Raji (cell line): Measurements from ENCODE around the gene PTPRA.

Experiments used
- POLR2A ChIP-seq: IDR thresholded peaks from 2 replicates; pipeline ENCODE4 v1.6.1; 2011; ENCODE audit warnings: low read depth, low read length, control low read depth; ENCODE audit not compliant: insufficient read depth

Gene PTPRA

DNA sequence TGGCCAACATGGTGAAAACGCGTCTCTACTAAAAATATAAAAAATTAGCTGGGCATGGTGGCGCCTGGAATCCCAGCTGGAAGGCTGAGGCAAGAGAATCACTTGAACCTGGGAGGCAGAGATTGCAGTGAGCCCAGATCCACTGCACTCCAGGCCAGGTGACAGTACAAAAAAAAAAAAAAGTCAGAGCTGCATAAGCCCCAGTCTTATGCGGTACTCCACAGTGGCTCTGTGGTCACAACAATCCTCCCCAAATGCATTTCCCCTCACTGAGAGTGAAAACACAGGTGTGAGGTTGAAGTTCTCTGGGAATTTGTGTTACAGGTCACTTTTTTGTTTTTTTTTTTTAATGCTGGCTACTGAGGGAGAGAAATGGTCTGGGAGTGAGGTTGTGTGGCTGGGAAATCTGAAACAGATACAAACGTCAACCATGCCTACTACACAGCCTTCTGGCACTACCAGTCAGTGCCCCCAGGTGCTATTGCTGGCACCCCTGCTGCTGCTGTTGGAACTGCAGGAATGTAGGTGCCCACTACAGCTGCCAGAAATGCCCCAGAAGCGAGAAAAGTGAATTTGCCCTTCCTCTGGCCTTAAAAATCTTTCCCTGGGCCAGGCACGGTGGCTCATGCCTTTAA, 178.2 kb downstream of the PTPRA start:
- TF ChIP-seq POLR2A, result no peak

DNA sequence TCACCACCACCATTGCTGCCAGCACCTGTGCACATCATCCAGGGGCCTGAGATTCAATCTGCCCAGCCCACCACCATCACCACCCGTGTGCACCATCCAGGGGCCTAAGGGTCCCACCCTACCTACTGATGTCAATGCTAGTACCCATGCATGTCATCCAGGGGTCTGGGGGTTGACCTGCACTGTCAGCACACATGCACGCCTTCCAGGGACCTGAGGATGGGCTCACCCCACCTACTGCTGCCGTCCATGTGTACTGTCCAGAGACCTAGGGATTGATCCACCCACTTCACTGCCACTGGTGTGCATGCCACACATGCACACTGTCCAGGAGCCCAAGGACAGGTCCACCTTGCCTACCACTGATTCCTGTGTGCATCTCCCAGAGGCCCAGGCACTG, 186.2 kb downstream of the PTPRA start:
- TF ChIP-seq POLR2A, result no peak

DNA sequence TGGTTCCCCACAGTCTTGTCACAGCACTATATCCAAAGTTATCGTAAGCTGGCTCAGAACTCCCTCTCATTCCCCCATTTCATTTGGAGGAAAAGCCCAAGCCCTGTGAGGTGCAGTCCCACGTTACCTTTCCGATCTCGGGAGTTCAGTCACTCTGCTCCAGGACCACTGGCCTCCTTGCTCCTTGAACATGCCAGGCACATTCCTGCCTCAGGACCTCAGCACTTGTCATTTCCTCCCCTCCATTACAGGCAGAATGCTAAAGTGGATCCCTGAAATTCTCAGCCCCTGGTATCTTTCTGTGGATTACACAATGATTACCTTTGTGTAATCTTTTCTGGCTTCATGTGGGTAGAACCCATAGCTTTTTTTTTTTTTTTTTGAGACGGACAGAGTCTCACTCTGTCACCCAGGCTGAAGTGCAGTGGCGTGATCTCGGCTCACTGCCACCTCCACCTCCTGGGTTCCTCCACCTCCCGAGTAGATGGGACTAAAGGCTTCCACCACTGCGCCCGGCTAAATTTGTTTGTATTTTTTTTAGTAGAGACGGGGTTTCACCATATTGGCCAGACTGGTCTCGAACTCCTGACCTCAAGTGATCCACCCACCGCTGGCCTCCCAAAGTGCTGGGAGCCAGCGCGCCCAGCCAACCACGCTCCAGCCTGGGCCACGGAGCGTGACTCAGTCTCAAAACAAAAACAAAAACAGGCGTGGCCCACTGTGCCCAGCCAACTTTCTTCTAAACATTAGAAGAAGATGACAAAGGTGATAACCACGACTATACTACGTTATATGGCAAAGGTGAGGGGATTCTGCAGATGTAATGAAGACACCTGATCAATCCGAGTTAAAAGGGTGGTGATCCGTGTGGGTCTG, 194.1 kb downstream of the PTPRA start:
- no peak for TF ChIP-seq POLR2A

DNA sequence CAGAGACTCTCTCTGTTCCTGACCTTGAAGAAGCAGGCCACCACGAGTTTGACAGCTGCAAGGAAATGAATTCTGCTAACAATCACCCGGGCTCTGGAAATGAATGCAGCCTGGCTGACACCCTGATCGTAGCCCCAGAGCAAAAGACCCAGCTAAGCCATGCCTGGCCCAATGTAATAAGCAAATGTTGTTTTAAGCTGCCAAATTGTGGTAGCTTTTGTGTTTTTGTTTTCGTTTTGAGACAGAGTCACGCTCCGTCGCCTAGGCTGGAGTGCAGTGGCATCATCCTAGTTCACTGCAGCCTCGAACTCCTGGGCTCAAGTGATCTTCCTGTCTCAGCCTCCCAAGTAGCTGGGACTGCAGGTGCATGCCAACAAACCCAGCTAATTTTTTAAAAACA, 194.8 kb downstream of the PTPRA start:
- no peak for TF ChIP-seq POLR2A

DNA sequence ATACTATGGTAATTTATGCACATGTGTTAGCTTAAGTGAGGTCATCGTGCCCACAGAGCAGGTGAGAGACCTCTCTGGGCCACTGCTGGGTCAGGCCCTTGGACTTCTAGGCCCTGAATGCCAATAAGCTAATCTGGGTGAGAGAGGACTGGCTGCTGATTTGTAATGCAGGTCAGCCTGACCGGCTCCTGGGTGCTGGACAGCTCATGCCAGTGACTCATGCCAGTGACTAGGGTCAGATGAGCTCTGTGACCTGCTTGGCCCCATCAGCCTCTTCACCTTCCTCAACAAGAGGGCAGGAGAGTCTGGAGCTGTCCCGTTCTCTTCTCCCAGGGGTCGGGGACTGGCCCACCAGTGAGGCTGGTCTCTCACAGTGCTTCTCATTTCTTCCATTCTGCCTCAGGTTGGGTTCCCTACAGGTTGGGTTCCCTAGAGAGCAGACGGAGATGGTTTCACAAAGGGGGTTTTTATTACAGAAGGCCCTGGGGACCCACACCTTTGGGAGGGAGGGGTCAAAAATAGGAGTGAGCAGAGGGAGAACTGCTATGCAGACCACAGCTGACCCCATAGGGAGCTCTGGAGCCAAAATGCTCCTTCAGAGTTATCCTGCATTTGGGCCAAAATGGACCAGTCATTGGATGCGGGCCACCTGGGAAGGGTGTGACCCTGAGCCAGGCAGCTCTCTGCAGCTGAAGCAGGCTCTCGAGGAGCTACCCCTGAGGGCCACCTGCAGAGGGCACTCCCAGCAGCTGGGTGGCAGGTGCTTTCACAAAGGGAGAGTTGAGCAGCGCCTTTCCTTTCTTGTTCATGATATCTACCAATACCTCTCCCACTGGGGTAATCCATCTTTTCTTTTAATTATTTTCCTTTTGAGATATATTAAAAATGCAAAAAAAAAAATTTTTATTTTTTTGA, 196.0 kb downstream of the PTPRA start:
- TF ChIP-seq POLR2A, result no peak

DNA sequence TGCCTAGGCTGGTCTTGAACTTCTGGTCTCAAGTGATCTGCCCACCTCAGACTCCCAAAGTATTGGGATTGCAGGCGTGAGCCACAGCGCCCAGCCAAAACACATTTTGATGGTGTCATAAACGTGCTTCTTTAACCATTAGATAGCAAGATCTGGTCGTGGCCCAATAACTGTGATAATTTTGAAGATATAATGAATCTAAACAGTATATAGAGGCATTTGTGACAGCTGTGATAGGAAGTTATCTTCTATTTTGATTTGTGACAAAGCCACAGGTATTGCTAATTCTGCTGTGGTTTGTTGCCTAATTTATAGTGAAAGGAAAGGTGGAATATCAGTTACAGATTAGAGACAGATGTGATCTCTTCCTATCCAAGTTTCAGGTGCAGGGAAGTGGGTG, 197.4 kb downstream of the PTPRA start:
- no peak for TF ChIP-seq POLR2A

DNA sequence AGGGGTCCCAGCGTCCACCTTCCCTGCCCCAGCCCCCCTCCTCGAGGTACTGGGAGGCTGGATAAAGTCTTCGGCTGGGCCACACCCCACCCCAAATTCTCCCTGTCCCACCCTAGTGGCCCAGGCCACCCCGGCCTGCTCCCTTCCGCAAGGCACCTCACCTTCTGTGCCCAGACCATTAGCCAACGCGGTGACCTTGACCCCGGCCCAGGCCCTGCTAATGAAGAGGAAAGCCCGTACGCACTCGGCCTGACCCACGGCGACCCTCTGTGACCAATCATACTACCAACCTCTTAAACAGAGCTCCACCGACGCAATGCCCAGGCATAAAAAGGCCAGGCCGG, 198.0 kb downstream of the PTPRA start:
- no peak for TF ChIP-seq POLR2A

DNA sequence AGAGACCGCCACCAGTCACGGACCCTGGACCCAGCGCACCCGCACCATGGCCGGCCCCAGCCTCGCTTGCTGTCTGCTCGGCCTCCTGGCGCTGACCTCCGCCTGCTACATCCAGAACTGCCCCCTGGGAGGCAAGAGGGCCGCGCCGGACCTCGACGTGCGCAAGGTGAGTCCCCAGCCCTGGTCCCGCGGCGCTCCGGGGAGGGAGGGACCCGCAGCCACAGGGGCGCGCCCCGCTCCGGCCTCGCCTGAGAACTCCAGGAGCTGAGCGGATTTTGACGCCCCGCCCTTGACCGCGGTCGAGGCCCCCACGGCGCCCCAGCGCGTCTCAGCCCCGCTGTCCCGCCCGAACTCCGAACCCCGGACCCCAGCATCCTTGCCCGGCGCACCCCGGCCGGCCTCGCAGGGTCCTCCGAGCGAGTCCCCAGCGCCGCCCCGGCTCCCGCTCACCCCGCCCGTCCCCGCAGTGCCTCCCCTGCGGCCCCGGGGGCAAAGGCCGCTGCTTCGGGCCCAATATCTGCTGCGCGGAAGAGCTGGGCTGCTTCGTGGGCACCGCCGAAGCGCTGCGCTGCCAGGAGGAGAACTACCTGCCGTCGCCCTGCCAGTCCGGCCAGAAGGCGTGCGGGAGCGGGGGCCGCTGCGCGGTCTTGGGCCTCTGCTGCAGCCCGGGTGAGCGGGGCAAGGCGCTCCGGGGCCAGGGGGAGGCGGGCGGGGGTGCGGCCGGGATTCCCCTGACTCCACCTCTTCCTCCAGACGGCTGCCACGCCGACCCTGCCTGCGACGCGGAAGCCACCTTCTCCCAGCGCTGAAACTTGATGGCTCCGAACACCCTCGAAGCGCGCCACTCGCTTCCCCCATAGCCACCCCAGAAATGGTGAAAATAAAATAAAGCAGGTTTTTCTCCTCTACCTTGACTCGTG, 198.6 kb downstream of the PTPRA start, which contains the start of gene OXT:
TSS of gene OXT (plus strand) at position 11 of the 920 bp plus-strand sequence. CDS start at position 47, 36 bp downstream.
- TF ChIP-seq POLR2A, result no peak

DNA sequence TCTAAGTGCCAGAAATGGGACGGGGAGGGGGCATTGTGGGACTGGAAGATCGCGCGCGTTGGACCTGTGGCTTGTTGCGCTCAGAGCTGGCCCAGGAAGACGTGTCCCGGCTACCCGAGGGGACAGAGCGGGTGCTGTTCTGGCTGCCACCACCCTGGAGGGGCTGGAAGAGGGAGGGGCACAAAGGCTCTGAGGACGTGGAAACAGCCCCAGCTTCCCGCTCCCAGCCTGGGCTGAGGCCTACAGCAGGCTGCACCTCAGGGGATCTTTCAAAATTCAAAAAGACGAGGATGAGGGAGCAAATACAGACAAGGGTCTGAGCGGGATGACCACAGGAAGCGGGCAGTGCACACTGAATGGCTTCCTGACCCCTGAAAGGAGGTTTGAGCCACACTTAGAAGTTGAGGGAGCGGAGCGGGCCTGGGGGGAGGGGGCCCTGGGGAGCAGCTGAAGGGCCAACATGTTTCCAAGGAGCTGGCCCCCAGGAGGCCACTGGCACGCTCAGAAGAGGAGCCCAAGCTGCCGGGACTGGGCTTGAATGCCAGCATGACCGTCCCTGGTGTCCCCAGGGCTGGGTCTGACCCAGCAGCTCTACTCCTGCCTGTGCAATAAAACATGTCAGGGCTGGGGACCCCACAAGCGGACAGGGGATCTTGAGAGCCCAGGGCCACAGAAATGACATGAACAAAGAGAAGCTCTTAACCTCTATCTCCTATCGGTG, 199.4 kb downstream of the PTPRA start:
- TF ChIP-seq POLR2A, result no peak

DNA sequence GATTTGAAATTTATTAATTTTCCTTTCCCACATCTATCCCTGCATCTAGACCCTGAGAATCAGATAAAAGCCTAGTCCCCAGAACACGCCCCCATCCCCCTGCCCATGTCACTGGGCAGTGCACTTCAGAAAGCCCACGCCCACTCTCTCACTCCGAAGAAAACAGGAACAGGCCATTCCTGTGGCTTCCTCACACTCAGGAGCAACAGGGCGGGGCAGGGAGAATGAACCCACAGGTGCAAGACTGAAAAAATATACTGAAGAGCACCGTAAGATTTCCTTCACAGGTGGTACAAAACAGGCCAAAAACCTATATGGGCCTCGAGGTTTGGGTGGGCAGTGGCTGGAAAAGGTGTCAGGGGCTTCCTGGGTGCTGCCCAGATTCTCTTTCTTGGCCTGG, 201.5 kb downstream of the PTPRA start:
- TF ChIP-seq POLR2A, result no peak

DNA sequence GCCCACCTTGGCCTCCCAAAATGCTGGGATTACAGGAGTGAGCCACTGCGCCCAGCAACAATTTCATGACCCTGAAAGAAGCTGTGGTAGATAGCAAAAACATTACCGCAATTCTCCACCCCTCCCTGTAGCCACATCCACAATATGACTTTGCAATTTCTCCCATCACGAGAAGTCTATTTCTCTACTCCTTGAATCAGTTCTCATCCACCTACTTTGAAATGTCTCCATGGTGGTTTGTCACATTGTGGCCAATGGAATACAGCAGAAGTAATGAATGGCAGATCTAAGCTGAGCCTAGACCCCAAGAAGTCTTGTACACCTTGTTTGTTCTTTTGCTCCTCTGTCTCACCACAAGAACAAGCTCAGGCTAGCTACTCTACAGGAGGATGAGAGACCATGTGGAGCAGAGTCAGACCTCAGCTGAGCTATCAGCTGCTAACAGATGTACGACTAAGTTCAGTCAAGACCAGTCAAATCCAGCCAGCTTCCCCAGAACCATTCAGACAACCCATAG, 204.4 kb downstream of the PTPRA start:
- TF ChIP-seq POLR2A, result no peak

DNA sequence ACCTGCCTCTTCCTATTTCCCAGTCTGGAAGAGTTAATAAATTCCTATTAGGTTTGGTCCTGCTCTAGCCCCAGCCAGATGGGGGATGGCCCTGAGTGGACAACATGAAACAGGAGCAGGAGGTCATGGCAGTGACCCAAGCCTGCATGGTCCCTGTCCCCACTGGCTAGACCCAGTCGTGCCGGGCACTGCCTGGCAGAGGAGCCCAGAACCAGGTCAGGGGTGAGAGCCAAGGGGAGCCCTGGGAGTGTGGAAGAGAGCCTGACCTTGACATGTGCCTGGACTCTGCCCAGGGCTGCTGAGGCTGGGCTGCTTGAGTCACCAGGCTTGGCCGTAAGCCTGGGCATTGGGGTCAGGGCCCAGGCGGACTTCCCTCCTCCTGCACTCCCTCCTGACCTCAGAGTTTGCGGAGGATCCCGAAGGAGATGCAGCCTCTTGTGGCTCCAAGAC, 207.7 kb downstream of the PTPRA start:
- no peak for TF ChIP-seq POLR2A

DNA sequence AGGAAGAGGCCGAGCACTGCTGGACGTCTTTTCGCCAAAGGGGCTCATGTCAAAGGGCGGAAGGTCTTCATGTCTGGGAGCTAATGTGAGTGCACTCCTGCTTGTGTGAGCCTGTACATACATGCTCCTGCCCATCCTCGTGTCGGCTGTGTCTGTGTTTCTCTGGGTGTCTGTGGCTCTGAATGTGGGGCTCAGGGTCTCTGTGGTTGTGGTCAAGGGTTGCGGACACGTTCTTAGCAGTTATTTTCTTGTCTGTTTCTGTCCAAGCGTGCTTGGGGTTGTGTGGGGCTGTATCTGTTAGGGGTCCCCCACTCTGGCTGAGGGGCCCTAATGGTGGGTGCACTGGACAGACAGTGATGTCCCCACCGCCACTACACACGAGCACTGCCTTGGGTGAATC, 208.4 kb downstream of the PTPRA start:
- TF ChIP-seq POLR2A, result no peak
